Activated effector memory CD4-positive, alpha-beta T cell treated with Interleukin-2 at 50 U/mL for 16 hours (primary cell): ENCODE data around the gene PPP2R2D.
"Not testable (repeated sequence)": the region's sequence is repeated elsewhere in the genome, so short reads cannot be mapped to it uniquely, and the experiment has no call there.

Experiments used
- DNase-seq: peaks from one replicate; pipeline ENCODE4 v3.0.0-alpha.2; 2020

The PPP2R2D gene

DNA sequence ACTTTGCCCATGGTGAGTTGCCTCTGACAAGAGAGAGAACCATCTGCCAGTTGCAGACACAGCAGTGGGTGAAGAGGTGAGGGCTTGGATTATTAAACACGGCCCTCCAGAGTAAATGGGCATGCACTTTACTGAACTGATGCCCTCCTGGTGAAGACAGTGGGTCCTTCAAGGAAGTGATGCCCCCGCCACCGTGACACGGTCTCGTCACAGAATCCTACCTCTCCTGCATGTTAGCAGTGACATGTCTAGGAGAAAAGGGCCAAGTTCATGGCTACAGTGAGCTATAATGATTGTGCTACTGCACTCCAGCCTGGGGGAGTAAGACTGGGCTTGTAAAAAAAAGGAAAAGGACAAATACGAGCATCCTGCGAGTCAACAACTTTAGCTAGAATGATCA is 78.5 kb downstream of the PPP2R2D start:
- DNase-seq, result no peak

GRCh38 chr10:131979821-131980270 is 79.0 kb downstream of the PPP2R2D start:
- DNase-seq, result no peak

DNA sequence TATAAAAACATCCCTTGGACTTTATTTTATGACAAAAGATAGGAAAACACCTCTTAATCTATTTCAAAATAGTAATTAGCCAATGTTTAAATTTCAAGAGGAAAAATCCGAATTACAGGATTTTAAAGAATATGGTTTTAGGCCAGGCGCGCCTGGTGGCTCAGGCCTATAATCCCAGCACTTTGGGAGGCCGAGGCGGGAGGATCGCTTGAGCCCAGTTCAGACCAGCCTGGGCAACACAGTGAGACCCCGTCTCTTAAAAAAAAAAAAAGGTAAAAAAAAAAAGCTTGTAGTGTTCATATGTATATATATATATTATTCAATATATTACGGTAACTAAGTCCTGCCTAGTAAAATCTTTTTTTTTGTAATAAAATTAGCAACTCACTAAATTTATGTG is 79.5 kb downstream of the PPP2R2D start:
- no peak for DNase-seq

DNA sequence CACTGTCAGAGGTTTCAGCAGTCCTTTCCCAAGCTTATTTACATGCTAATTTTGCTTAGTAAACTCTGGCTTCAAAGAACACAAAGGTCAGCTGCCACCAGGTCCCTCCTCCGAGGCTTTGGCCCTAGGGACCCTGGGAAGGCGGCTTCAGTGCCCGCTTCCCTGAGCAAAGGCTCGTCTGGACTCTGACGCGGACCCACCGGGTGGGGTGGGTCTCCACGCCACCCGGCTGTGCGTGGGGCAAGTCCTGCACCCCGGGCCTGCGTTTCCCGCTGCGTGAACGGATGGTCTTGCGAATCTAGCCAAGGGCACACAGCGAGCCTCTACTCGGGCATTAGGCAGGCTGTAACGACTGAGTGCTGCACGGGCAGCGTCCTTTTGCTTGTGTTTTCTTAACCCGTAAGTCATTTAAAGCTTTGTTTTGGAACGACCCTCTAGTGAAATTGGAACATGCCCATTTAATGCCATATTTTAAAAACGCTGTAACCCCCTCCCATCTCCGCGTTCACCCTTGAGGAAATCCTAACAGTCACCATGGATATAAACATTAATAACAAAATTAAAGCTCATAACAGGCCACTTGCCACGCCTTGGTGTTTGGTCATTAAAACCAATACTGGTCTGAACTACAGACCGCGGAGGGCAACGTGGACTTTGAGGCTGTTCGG is 80.1 kb downstream of the PPP2R2D start:
- DNase-seq, result no peak

- DNase-seq, result peak; percentile 92
Measured at GRCh38 chr10:131981429-131982184, 80.8 kb downstream of the PPP2R2D start, which contains the start of gene BNIP3. Gene BNIP3 (minus strand): TSS chr10:131981923. CDS start chr10:131981806, 117 bp downstream.

DNA sequence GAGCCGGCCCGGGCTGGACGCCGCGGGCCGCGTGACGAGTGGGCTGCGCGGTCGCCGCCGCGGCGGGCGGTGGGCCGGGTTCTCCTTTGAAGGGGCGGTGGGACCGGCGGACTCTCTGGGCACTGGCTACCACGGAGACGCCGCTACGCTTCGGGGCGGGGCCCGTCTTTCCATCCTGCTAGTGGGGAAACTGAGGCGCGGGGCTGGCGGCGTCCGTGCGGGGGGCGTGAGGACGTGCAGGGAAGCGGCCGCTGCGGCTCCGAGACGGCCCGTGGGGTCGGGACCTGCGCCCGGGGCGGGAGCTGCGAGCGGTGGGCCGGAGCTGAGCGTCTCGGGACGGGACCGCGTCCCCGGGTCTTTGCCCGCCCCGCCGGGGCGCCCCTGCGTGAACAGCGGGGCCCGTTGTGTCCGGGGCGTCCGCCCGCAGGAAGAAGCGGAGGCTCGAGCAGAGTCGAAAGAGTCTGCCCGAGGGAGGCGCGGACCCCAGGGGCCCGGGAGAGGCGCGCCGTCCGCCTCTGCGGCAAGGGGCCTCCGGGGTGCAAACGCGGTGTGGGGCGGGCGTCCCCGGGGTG is 81.5 kb downstream of the PPP2R2D start:
- DNase-seq, result no peak

DNA sequence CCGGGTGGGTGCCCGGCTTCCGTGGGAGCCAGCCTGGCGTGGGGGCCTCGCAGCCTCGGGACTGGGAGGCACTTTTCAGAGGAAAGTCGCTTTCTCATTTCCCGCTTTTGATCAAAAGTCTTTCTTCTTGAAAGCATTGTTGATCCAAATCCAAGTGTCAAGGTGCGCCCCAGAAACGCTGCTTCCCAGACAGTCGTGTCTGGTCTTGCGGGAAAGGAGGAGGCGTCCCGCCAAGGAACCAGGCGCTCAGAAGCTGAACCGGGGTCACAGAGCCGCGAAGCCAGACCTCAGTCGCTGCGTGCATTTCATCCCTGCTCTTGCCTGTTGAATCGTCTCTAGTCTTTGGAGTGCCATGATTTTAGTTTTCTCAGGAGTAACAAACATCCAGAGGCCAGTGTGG is 82.0 kb downstream of the PPP2R2D start:
- DNase-seq, result no peak

GRCh38 chr10:131983780-131984179 is 83.0 kb downstream of the PPP2R2D start:
- no peak for DNase-seq

DNA sequence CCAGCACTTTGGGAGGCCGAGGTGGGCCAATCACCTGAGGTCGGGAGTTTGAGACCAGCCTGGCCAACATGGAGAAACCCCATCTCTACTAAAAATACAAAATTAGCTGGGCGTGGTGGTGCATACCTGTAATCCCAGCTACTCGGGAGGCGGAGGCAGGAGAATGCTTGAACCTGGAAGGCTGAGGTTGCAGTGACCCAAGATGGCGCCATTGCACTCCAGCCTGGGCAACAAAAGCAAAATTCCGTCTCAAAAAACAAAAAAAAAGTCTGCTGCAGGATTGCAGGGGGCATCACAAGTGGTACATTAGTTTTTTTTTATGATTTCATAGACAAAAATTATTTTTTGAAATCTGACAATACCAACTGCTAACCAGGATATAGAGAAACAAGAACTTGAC is 86.0 kb downstream of the PPP2R2D start:
- not testable (repeated sequence) for DNase-seq

- DNase-seq, result not testable (repeated sequence)
Measured at GRCh38 chr10:131987301-131987700, 86.5 kb downstream of the PPP2R2D start.

- DNase-seq, result not testable (repeated sequence)
Measured at GRCh38 chr10:131987786-131988185, 87.0 kb downstream of the PPP2R2D start.

- no peak for DNase-seq
Measured at GRCh38 chr10:131991726-131992125, 90.9 kb downstream of the PPP2R2D start.

GRCh38 chr10:131993275-131993674 is 92.5 kb downstream of the PPP2R2D start:
- no peak for DNase-seq

DNA sequence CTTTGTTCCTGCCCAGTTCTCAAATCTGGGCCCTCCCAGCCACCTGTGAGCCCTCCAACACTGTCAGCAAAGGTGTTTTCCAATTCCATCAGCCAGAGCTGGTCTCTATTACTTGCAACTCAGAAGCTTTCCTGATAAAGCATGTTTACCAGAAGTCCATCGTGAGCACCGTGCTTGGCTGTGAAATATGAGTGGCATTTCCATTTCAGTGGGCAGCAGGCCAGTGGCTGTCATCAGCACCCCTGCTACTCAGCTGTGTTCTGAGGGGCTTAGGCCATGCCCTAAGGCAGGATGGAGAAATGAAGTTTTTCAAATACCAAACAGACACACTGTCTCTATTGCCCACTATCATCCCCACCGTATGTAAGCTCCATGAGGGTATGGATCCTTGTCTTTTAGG is 93.6 kb downstream of the PPP2R2D start:
- no peak for DNase-seq

GRCh38 chr10:131996466-131997365 is 95.9 kb downstream of the PPP2R2D start:
- DNase-seq, result no peak

- DNase-seq, result no peak
Measured at GRCh38 chr10:131997366-131998049, 96.7 kb downstream of the PPP2R2D start.

DNA sequence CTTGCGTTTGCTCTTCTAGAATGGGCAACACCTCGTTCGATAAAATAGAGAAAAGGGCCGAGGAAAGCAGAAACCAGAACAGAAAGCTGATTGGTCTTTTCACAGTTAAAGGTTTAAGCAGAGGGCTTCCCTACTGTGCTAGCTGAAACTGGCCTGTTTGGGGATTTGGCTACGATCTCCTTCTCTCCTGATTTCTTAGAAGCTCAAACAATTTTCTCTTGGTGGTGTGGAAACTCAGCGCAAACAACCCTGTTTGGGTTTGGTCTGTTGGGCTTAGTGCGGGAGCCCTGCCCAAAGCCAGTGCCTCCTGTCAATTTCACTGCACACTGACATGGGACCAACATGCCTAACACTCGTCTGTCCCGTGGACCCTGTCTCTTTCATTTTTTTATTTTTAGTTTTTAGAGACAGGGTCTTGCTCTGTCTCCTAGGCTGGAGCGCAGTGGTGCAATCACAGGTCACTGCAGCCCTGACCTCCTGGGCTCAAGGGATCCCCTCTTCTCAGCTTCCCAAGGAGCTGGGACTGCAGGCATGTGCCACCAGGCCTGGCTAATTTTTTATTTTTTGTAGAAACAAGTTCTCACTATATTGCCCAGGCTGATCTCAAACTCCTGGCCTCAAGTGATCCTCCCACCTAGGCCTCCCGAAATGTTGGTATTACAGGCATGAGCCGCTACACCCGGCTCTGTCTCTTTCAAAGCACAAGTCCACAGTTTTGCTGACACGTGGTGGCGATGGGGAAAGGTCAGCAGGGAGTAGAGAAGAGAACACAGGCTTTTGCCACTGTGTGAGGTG is 97.4 kb downstream of the PPP2R2D start:
- no peak for DNase-seq

- no peak for DNase-seq
Measured at GRCh38 chr10:131998845-131999681, 98.3 kb downstream of the PPP2R2D start.

DNA sequence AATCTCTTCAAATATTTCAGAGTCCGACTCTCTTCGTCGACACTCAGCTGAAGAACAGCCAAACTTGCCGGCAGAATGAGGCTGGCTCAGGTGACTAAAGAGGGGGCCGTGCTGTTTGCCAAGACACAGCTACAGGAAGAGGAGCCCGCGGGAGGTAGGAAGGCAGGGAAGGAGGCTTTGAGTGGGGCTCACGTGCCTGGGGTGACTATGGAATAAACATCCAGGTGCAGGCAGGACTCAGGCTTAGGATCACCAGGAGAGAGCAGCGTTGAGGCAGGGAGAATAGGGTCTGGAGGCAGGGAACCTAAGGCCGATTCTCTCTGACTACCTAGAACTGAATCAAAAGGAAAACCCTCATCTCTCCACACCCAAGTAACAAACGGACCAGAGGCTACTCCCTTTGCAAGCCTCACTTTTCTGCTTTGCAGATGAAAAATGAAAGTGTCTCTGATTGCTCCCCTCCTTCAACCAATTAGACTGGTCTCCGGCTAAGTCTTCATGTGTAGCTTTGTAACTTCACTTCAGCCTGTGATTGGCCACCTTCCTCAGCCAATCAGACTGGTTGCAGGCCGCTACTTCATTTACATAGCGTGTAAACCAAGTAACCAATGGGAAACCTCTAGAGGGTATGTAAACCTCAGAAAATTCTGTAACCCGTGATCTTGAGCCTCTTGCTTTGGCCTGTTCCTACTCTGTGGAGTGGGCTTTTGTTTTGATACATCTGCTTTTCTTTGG is 100.6 kb downstream of the PPP2R2D start:
- no peak for DNase-seq

DNA sequence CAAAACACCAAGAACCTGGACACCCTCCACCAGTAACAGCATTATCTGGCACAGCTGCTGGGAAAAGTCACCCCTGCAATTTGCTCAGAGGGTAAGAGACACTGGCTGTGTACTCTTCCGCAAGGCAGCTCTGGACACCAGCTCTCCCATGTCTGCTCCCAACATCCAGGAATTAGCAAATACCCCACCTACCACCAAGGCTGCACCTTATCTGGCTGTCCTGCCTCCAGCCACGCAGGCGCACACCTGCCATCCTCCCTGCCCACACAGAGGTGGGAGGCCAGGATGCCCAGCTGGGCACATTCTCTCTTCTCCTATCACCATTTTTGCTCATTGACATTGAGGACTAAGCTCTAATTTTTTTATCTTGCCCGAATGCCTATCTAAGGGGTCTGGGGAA is 101.2 kb downstream of the PPP2R2D start:
- no peak for DNase-seq
